Aorta (tissue), 5 donors: ENCODE results near the gene MYOZ3. TPM values are rescaled to one million over a fixed set of nuclear protein-coding genes. Genes with fewer than 3 reads are reported as not detected.

Source experiments
- ATAC-seq: fragments of 200-7000 bp; cut with Tn5 transposase; one replicate; pipeline ENCODE4 v1.9.1; 2022; ENCODE audit warnings: moderate library complexity; ENCODE audit not compliant: low FRiP score
- DNase-seq, 2 donors: peaks; one replicate each; pipeline ENCODE4 v3.0.0-alpha.2; 2020
- H3K27ac ChIP-seq, 2 donors: one replicate each; pipeline ENCODE4 v1.5.1; 2013; ENCODE audit warnings: low read length in 2 of 2, mild to moderate bottlenecking in 2 of 2, moderate library complexity in 2 of 2, control low read depth in 1 of 2, inconsistent platforms in 1 of 2, low read depth in 1 of 2
- H3K27me3 ChIP-seq, 2 donors: one replicate each; pipeline ENCODE4 v1.6.1; 2013; ENCODE audit warnings: control low read depth in 1 of 2, low read length in 1 of 2, mild to moderate bottlenecking in 1 of 2, moderate library complexity in 1 of 2; ENCODE audit not compliant: insufficient read depth in 2 of 2, control insufficient read depth in 1 of 2
- H3K36me3 ChIP-seq, 2 donors: one replicate each; pipeline ENCODE4 v1.6.1; 2013; ENCODE audit warnings: control low read depth in 1 of 2, low read length in 1 of 2, mild to moderate bottlenecking in 1 of 2; ENCODE audit not compliant: insufficient read depth in 2 of 2, control insufficient read depth in 1 of 2
- H3K4me1 ChIP-seq, 2 donors: one replicate each; pipeline ENCODE4 v1.6.1; 2013; ENCODE audit warnings: low read length in 2 of 2, control low read depth in 1 of 2, mild to moderate bottlenecking in 1 of 2, moderate library complexity in 1 of 2; ENCODE audit not compliant: insufficient read depth in 2 of 2, control insufficient read depth in 1 of 2
- H3K4me3 ChIP-seq, 2 donors: one replicate each; pipeline ENCODE4 v1.5.1; 2013; ENCODE audit warnings: low read length in 2 of 2, control low read depth in 1 of 2, mild to moderate bottlenecking in 1 of 2
- H3K9me3 ChIP-seq: one replicate; pipeline ENCODE4 v1.6.1; 2013; ENCODE audit warnings: mild to moderate bottlenecking, low read length; ENCODE audit not compliant: control insufficient read depth
- WGBS, 2 donors: extraction: QIAGEN DNeasy Blood & Tissue Kit; methylation state at CpG; one replicate each; pipeline ENCODE4 v1.1.7; 2013; 5-methylcytosine and 5-hydroxymethylcytosine counted together
- intact Hi-C, 2 donors: fragments of 100-400 bp; cut with DNase I; formaldehyde crosslinking; loops; one replicate each; pipeline versions ENCODE4 v1.14.2 to v1.15.0; 2022
- polyA plus RNA-seq, 2 donors: library from polyadenylated mRNA; stranded (reverse); fragments of 200-250 nt; gene quantifications; one replicate each; pipeline ENCODE4 v1.2.3, GENCODE V29; 2013
- total RNA-seq, 2 donors: library from RNA; stranded (reverse); fragmentation: NEBNext Ultra II Directional; extraction: Animal tissue kit (Norgen Biotek cat#: 25700); gene quantifications; one replicate each; pipeline ENCODE4 v1.2.1, GENCODE V29; 2021
- donor health status: healthy with polysubstance abuse.
- donor health status: Bipolar disorder and iron deficiency.
- donor health status: DM: no; HTN: no; CAD: no.
- donor health status: DM: no; HTN: no; CAD: no.
- donor health status: DM: yes; HTN: yes; CAD: no.

The MYOZ3 gene
- total and polyA plus RNA-seq, 4 donors: 2.0 to 14.1 (median 2.7) TPM

- Histone ChIP-seq H3K27me3 (no peaks in the 10 kb centered on the region), H3K4me3 (no peak overlapping the region), H3K4me1 (peaks cover 5 to 11% of the 10 kb centered on the region in 2 donors), H3K36me3 (no peaks in the 10 kb centered on the region), H3K27ac (peak overlapping the region; percentile 15 to 62), H3K9me3 (no peaks in the 10 kb centered on the region)
- DNase-seq: no peak
- intact Hi-C loops: loop anchor here in 1 of 2 donors (2.0 kb wide), 1 partner anchor 23 kb away; no protein-coding TSS in a partner anchor
- ATAC-seq: no peak
- 20 to 21% methylated on average over 9 of the region's 9 CpGs for WGBS, 2 donors
Observed at GRCh38 chr5:150618163-150618562, 42.9 kb upstream of the MYOZ3 start.

DNA sequence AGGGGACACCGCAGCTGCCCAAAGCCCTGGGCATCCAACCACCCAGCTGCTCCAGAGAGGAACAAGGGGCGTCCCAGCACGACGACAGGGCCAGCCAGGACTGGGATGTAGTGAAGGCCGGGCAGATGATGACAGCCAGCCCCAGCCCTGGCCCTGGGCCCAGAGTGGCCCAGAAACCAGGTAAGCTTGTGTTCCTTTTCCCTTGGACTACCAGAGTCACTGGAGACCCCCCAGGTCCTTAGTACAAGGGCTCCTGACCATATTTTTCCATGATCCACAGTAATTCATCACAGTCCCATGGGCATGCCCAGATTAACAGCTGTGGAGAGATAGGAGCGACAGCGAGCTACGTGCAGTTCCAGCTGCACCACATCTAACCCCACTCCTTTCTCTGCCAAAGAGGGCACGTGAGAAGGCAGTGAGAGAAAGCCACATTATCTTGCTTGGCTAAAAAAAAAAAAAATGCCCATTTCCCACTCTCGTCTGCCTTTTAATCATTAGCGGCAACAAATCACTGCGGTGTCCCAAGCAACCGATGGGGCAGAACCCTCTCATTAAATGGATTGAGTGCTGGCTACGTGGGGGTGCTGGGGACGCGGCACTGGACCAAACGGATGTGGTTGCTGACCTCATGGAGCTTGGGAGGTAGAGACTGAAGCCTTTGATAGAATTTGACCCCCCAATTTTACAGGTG is 42.3 kb upstream of the MYOZ3 start:
- peaks cover 5 to 9% of the 10 kb centered on the region in 2 donors for H3K4me1 ChIP-seq
- peak in 1 of 2 donors; percentile 71 for DNase-seq
- no peak overlapping the region for H3K4me3 ChIP-seq

GRCh38 chr5:150619359-150620230 is 41.5 kb upstream of the MYOZ3 start:
- intact Hi-C loops: loop anchor here in 1 of 2 donors (2.0 to 5.0 kb wide), 2 partner anchors 25 to 57 kb away; no protein-coding TSS in a partner anchor
- peak overlapping the region; percentile 50 to 62 for H3K27ac ChIP-seq
- no peaks in the 10 kb centered on the region for H3K27me3 ChIP-seq
- H3K9me3 ChIP-seq: no peaks in the 10 kb centered on the region
- DNase-seq (peak; percentile 88 to 92), ATAC-seq (peak; percentile 58)
- H3K36me3 ChIP-seq: no peaks in the 10 kb centered on the region
- WGBS, 2 donors: 6 to 10% methylated on average over 24 of the region's 24 CpGs
- H3K4me1 ChIP-seq: peaks cover 5 to 6% of the 10 kb centered on the region in 2 donors
- no peak overlapping the region for H3K4me3 ChIP-seq

More for the DNA sequence above, 42.3 kb upstream of the MYOZ3 start:
- intact Hi-C loops: loop anchor here in 1 of 2 donors (2.0 kb wide), 1 partner anchor 24 kb away; no protein-coding TSS in a partner anchor
- 6 to 13% methylated on average over 17 of the region's 17 CpGs for WGBS, 2 donors
- Histone ChIP-seq H3K27ac (peak overlapping the region; percentile 50 to 62), H3K27me3 (no peaks in the 10 kb centered on the region), H3K36me3 (no peaks in the 10 kb centered on the region), H3K9me3 (no peaks in the 10 kb centered on the region)
- peak; percentile 30 for ATAC-seq

DNA sequence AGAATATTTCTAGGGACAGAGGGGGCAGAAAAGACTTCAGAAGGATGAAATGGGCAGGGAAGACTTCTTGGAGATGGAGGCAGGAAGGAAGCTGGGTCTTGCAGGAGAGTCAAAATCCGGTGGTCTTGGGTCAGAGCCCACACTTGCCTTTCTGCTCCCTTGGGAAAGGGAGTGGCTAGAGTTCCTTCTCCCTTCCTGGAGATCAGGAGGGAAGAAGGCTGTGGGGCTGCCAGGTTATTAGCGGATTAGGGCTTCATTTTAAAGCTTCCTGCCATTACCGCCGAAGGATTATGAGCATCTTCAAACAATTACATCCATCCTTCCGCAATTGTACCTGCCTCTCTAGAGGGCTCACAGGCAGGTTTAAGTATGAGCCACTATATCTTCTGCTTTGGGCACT is 39.8 kb upstream of the MYOZ3 start:
- H3K4me1 ChIP-seq: peaks cover 0 to 5% of the 10 kb centered on the region in 2 donors
- intact Hi-C loops: loop anchor here in 1 of 2 donors (5.0 kb wide), 1 partner anchor 59 kb away; no protein-coding TSS in a partner anchor
- WGBS, 2 donors: 60 to 61% methylated on average over 5 of the region's 5 CpGs
- H3K4me3 ChIP-seq: no peak overlapping the region
- no peak for DNase-seq
- no peaks in the 10 kb centered on the region for H3K36me3 ChIP-seq
- H3K9me3 ChIP-seq: no peaks in the 10 kb centered on the region
- no peak for ATAC-seq
- no peaks in the 10 kb centered on the region for H3K27me3 ChIP-seq
- no peak overlapping the region for H3K27ac ChIP-seq

- no peak for ATAC-seq
- H3K27me3 ChIP-seq: no peaks in the 10 kb centered on the region
- no peak overlapping the region for H3K4me3 ChIP-seq
- 28 to 43% methylated on average over 2 of the region's 2 CpGs for WGBS, 2 donors
- H3K36me3 ChIP-seq: no peaks in the 10 kb centered on the region
- DNase-seq: no peak
- peaks cover 0 to 5% of the 10 kb centered on the region in 2 donors for H3K4me1 ChIP-seq
- no peaks in the 10 kb centered on the region for H3K9me3 ChIP-seq
- intact Hi-C loops: loop anchor here in 1 of 2 donors (5.0 kb wide), 1 partner anchor 60 kb away; no protein-coding TSS in a partner anchor
- peak overlapping the region in 1 of 2 donors; percentile 11 for H3K27ac ChIP-seq
Observed at GRCh38 chr5:150622157-150622556, 38.9 kb upstream of the MYOZ3 start.

DNA sequence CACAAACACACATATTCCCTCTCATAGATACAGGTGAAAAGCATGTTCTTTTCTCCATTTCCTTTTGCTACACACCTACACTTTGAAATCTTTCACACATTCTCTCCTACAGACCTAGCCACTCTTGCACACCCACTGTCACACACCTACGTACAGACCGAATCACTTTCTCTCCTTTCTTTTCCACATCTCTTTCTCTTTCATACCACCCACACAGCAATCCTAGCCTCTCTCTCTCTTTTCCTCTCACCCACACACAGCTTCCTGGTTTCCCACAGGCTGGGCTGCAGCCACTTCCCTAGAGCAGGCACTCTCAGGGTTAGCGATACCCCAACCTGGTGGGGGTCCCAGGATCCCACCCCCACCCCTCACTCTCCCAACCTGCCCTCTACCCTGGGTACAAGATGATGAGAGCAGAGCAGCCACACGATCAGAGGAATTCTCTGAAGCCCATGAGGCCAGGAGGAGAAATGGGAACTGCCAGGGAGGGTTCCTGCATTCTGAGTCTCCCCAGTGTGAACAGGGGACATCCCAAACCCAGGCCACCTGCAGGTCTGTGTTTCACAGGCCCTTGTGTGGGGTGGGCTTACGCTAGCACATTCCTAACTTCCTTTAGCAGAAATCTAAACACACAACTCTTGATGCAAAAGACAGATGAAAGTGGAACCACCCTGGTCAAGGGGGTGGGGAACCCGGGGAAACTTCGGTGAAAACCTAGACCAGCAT is 37.7 kb upstream of the MYOZ3 start:
- intact Hi-C loops: loop anchor here in 1 of 2 donors (5.0 kb wide), 1 partner anchor 61 kb away; no protein-coding TSS in a partner anchor

DNA sequence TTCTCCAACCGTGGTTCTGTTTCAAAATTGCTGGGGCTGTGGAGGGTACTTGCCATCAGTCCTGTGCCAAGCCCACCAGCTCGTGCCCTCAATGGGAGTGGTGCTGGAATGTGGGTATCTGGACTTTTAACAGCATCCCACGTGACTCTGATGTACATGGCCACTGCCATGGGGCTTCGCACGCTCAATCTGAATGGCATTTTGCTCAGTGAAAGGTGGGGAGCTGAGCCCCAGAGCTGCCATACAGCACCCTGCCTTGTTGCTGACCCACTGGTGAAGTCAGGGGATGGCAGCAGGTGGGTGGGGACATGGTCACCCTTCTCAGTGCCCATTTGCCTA is 37.2 kb upstream of the MYOZ3 start:
- peak overlapping the region; percentile 36 to 38 for H3K27ac ChIP-seq
- ATAC-seq (no peak), DNase-seq (no peak)
- no peak overlapping the region for H3K4me3 ChIP-seq
- no peaks in the 10 kb centered on the region for H3K36me3 ChIP-seq
- 8 to 19% methylated on average over 5 of the region's 5 CpGs for WGBS, 2 donors
- H3K4me1 ChIP-seq: peaks cover 0 to 3% of the 10 kb centered on the region in 2 donors
- H3K9me3 ChIP-seq: no peaks in the 10 kb centered on the region
- H3K27me3 ChIP-seq: no peaks in the 10 kb centered on the region
- intact Hi-C loops: loop anchor here in 1 of 2 donors (5.0 kb wide), 1 partner anchor 62 kb away; no protein-coding TSS in a partner anchor

More for the DNA sequence above, 37.7 kb upstream of the MYOZ3 start:
- no peak for DNase-seq
- no peak for ATAC-seq
- Histone ChIP-seq H3K36me3 (no peaks in the 10 kb centered on the region), H3K4me1 (peaks cover 0 to 3% of the 10 kb centered on the region in 2 donors), H3K27ac (peak overlapping the region; percentile 36 to 38), H3K9me3 (no peaks in the 10 kb centered on the region), H3K27me3 (no peaks in the 10 kb centered on the region), H3K4me3 (no peak overlapping the region)
- 21 to 26% methylated on average over 7 of the region's 7 CpGs for WGBS, 2 donors
